Left cardiac atrium (tissue), 4 donors: Measurements from ENCODE around the gene YAF2. TPM values are rescaled to one million over a fixed set of nuclear protein-coding genes. Genes with fewer than 3 reads are reported as not detected.
A peak's percentile ranks its signal among the peaks of the same experiment; 100 is the strongest.
"Not testable (repeated sequence)": the region's sequence is repeated elsewhere in the genome, so short reads cannot be mapped to it uniquely, and the experiment has no call there.

Experiments used
- ATAC-seq, 2 donors: fragments of 200-7000 bp; cut with Tn5 transposase; one replicate each; pipeline ENCODE4 v1.9.1; 2020; ENCODE audit warnings: mild to moderate bottlenecking in 2 of 2, moderate library complexity in 2 of 2
- DNase-seq: peaks from one replicate; pipeline ENCODE4 v3.0.0-alpha.2; 2020
- intact Hi-C, 2 donors: fragments of 100-400 bp; cut with DNase I; formaldehyde crosslinking; loops; one replicate each; pipeline versions ENCODE4 v1.14.1 to v1.15.1; 2022 to 2023
- total RNA-seq, 2 donors: library from RNA; stranded (reverse); fragmentation: NEBNext Ultra II Directional; extraction: Animal tissue kit (Norgen Biotek cat#: 25700); gene quantifications; one replicate each; pipeline ENCODE4 v1.2.1, GENCODE V29; 2021
- donor health status: DM: no; HTN: yes; CAD: no.
- donor health status: DM: no; HTN: yes; CAD: no; lungs with severe emphysema.
- donor health status: DM: yes; HTN: yes; CAD: no.
- donor health status: Dilated cardiomyopathy.

The YAF2 gene
- total RNA-seq, 2 donors from 2014 or later: 64.7 to 76.0 TPM

- intact Hi-C loops: no loop called here
- no peak for ATAC-seq
- no peak for DNase-seq
These were observed 21.7 kb upstream of the YAF2 start for GRCh38 chr12:42259699-42260098.

- DNase-seq (no peak), ATAC-seq (no peak)
- intact Hi-C loops: no loop called here
These were observed 17.8 kb upstream of the YAF2 start for GRCh38 chr12:42255866-42256261.

- intact Hi-C loops: no loop called here
- DNase-seq (no peak), ATAC-seq (no peak)
These were observed 17.3 kb upstream of the YAF2 start for GRCh38 chr12:42255221-42255865.

GRCh38 chr12:42252645-42253044 is 14.6 kb upstream of the YAF2 start:
- ATAC-seq, DNase-seq, intact Hi-C loops: not testable (repeated sequence)

GRCh38 chr12:42249033-42249432 is 11.0 kb upstream of the YAF2 start:
- DNase-seq, ATAC-seq, intact Hi-C loops: not testable (repeated sequence)

GRCh38 chr12:42240131-42240750 is 2.2 kb upstream of the YAF2 start:
- intact Hi-C loops: no loop called here
- no peak for DNase-seq
- no peak for ATAC-seq

GRCh38 chr12:42237853-42238239 is 202 bp downstream of the YAF2 start:
- intact Hi-C loops: loop anchor here (10.0 kb wide), 2 partner anchors 87 to 93 kb away; partner anchors contain the start of genes GXYLT1 (in 1 of the 2), PPHLN1 (in 1 of the 2) and ZCRB1 (in 1 of the 2)
- DNase-seq (no peak), ATAC-seq (peak; percentile 28 to 40)

- intact Hi-C loops: loop anchor here (10.0 kb wide), 2 partner anchors 88 to 92 kb away; partner anchors contain the start of genes GXYLT1 (in 1 of the 2), PPHLN1 (in 1 of the 2) and ZCRB1 (in 1 of the 2)
- peak; percentile 56 to 79 for ATAC-seq
- peak; percentile 84 for DNase-seq
These were observed 796 bp downstream of the YAF2 start for GRCh38 chr12:42237052-42237852.

GRCh38 chr12:42236017-42236416 is 2.0 kb downstream of the YAF2 start:
- ATAC-seq: no peak
- intact Hi-C loops: loop anchor here (10.0 kb wide), 2 partner anchors 89 to 91 kb away; partner anchors contain the start of genes GXYLT1 (in 1 of the 2), PPHLN1 (in 1 of the 2) and ZCRB1 (in 1 of the 2)
- no peak for DNase-seq

- ATAC-seq (peak; percentile 21 to 35), DNase-seq (no peak)
- intact Hi-C loops: loop anchor here (10.0 kb wide), 2 partner anchors 89 to 91 kb away; partner anchors contain the start of genes GXYLT1 (in 1 of the 2), PPHLN1 (in 1 of the 2) and ZCRB1 (in 1 of the 2)
These were observed 2.6 kb downstream of the YAF2 start for GRCh38 chr12:42235426-42235825.

GRCh38 chr12:42234970-42235369 is 3.1 kb downstream of the YAF2 start:
- intact Hi-C loops: loop anchor here (5.0 to 10.0 kb wide), 3 partner anchors 88 to 90 kb away; partner anchors contain the start of genes GXYLT1 (in 1 of the 2), PPHLN1 (in 1 of the 2) and ZCRB1 (in 1 of the 2)
- ATAC-seq (no peak), DNase-seq (no peak)

- ATAC-seq, intact Hi-C loops, DNase-seq: not testable (repeated sequence)
These were observed 10.5 kb downstream of the YAF2 start for GRCh38 chr12:42227525-42227924.

- ATAC-seq, intact Hi-C loops: not testable (repeated sequence)
These were observed 13.5 kb downstream of the YAF2 start for GRCh38 chr12:42224501-42224900.

GRCh38 chr12:42222724-42223123 is 15.3 kb downstream of the YAF2 start:
- ATAC-seq: no peak
- intact Hi-C loops: no loop called here
- DNase-seq: no peak

More at GRCh38 chr12:42224501-42224900, 13.5 kb downstream of the YAF2 start:
- DNase-seq: not testable (repeated sequence)

- intact Hi-C loops: no loop called here
- ATAC-seq (no peak), DNase-seq (no peak)
These were observed 16.3 kb downstream of the YAF2 start for GRCh38 chr12:42221726-42222125.

- intact Hi-C loops: no loop called here
- no peak for DNase-seq
- ATAC-seq: no peak
These were observed 20.4 kb downstream of the YAF2 start for GRCh38 chr12:42217656-42218055.

GRCh38 chr12:42216737-42217136 is 21.3 kb downstream of the YAF2 start:
- DNase-seq (no peak), ATAC-seq (no peak)
- intact Hi-C loops: no loop called here

GRCh38 chr12:42215759-42216158 is 22.3 kb downstream of the YAF2 start:
- ATAC-seq, DNase-seq, intact Hi-C loops: not testable (repeated sequence)

- DNase-seq (peak; percentile 67), ATAC-seq (peak; percentile 83 to 90)
- intact Hi-C loops: no loop called here
These were observed 24.1 kb downstream of the YAF2 start for GRCh38 chr12:42213954-42214426.
